Stomach (tissue), 9 donors: ENCODE results near the gene ANO7. TPM values are rescaled to one million over a fixed set of nuclear protein-coding genes. Genes with fewer than 3 reads are reported as not detected.

ENCODE experiments used
- DNase-seq, 2 donors: peaks; one replicate each; pipeline versions ENCODE4 v3.0.0 to v3.0.0-alpha.2; 2013 to 2019
- H3K27ac ChIP-seq, 5 donors: fragments of 200-600 bp in 4 of 5; sonication (generic) in 4 of 5; one replicate each; pipeline ENCODE4 v1.5.1; 2013 to 2019; ENCODE audit warnings: mild to moderate bottlenecking in 1 of 5, moderate library complexity in 1 of 5
- H3K27me3 ChIP-seq, 3 donors: fragments of 200-600 bp; sonication (generic); one replicate each; pipeline ENCODE4 v1.5.1; 2017 to 2019; ENCODE audit warnings: mixed run types in 1 of 3
- H3K36me3 ChIP-seq, 4 donors: fragments of 200-600 bp; sonication (generic); 1 replicate in 3 of 4; 2 replicates in 1 of 4; pipeline ENCODE4 v1.5.1; 2016 to 2019
- H3K4me1 ChIP-seq, 4 donors: fragments of 200-600 bp; sonication (generic); one replicate each; pipeline ENCODE4 v1.5.1; 2016 to 2019
- H3K4me3 ChIP-seq, 4 donors: fragments of 200-600 bp; sonication (generic) in 3 of 4; one replicate each; pipeline ENCODE4 v1.5.1; 2016 to 2019; ENCODE audit warnings: mild to moderate bottlenecking in 1 of 4
- H3K9me3 ChIP-seq, 4 donors: fragments of 200-600 bp; sonication (generic); one replicate each; pipeline ENCODE4 v1.5.1; 2016 to 2019
- CTCF ChIP-seq, 7 experiments: fragments of 450-650 bp in 4 of 7; fragments of 200-600 bp in 3 of 7; sonication (generic) in 3 of 7; IDR thresholded peaks; one replicate each; pipeline ENCODE4 v1.5.1; 2016 to 2019; ENCODE audit warnings: antibody characterized with exemption in 7 of 7, control low read depth in 2 of 7, mild to moderate bottlenecking in 1 of 7
- EP300 ChIP-seq: sonication (generic); formaldehyde crosslinking; IDR thresholded peaks from one replicate; pipeline ENCODE4 v1.6.1; 2017; ENCODE audit warnings: antibody characterized with exemption
- POLR2A ChIP-seq, 4 donors: fragments of 450-650 bp; IDR thresholded peaks; one replicate each; pipeline ENCODE4 v1.6.1; 2016; ENCODE audit warnings: antibody characterized with exemption in 4 of 4, control low read depth in 2 of 4, mild to moderate bottlenecking in 1 of 4, moderate library complexity in 1 of 4
- POLR2AphosphoS5 ChIP-seq, 3 donors: sonication (generic); formaldehyde crosslinking; IDR thresholded peaks; one replicate each; pipeline ENCODE4 v1.6.1; 2016; ENCODE audit warnings: antibody characterized with exemption in 3 of 3
- WGBS, 5 donors: extraction: QIAGEN DNeasy Blood & Tissue Kit in 3 of 5; methylation state at CpG; one replicate each; pipeline versions ENCODE4 v1.1.5 to v1.1.7; 2013 to 2018; 5-methylcytosine and 5-hydroxymethylcytosine counted together
- intact Hi-C: fragments of 100-400 bp; cut with DNase I; formaldehyde crosslinking; loops from one replicate; pipeline ENCODE4 v1.15.1; 2023; ENCODE audit warnings: low total_unique reads
- polyA plus RNA-seq, 3 donors: library from polyadenylated mRNA; stranded (reverse); fragments of 200-250 nt; gene quantifications; one replicate each; pipeline ENCODE4 v1.2.3, GENCODE V29; 2013
- total RNA-seq, 5 donors: library from RNA; depleted of rRNA; stranded (reverse); fragments of >200 nt; gene quantifications; one replicate each; pipeline versions ENCODE4 v1.1.0 to v1.2.3, GENCODE V29; 2014 to 2016
- donor health status: healthy with polysubstance abuse.
- donor health status: Bipolar disorder and iron deficiency.
- donor health status: healthy.

Gene ANO7
- total and polyA plus RNA-seq, 8 donors = 0.48 to 138 (median 5.6) TPM

GRCh38 chr2:241201445-241202267 is 13.2 kb downstream of the ANO7 start:
- TF ChIP-seq CTCF (IDR thresholded peaks at IDR 0.05) (no peak), POLR2A (IDR thresholded peaks at IDR 0.05) (no peak), POLR2AphosphoS5 (IDR thresholded peaks at IDR 0.05) (no peak), EP300 (no peak)
- Histone ChIP-seq H3K36me3 (peaks cover 0 to 6% (median 0%) of the 10 kb centered on the region in 4 donors), H3K4me3 (no peak overlapping the region), H3K27me3 (no peaks in the 10 kb centered on the region), H3K9me3 (no peaks in the 10 kb centered on the region), H3K27ac (no peak overlapping the region), H3K4me1 (no peaks in the 10 kb centered on the region)
- 78 to 85% (median 84%) methylated on average over 13 to 24 of the region's 24 CpGs for WGBS, 5 donors
- no peak for DNase-seq
- intact Hi-C loops = no loop called here

GRCh38 chr2:241202268-241202585 is 13.8 kb downstream of the ANO7 start:
- Histone ChIP-seq H3K9me3 (no peaks in the 10 kb centered on the region), H3K27ac (no peak overlapping the region), H3K36me3 (peaks cover 0 to 6% (median 0%) of the 10 kb centered on the region in 4 donors), H3K4me3 (no peak overlapping the region), H3K4me1 (no peaks in the 10 kb centered on the region), H3K27me3 (no peaks in the 10 kb centered on the region)
- DNase-seq = no peak
- intact Hi-C loops = no loop called here
- WGBS, 5 donors = 87 to 91% (median 89%) methylated on average over 4 to 15 of the region's 15 CpGs
- TF ChIP-seq POLR2AphosphoS5 (IDR thresholded peaks at IDR 0.05) (no peak), EP300 (no peak), CTCF (IDR thresholded peaks at IDR 0.05) (no peak), POLR2A (IDR thresholded peaks at IDR 0.05) (no peak)

- Histone ChIP-seq H3K27ac (no peak overlapping the region), H3K27me3 (no peaks in the 10 kb centered on the region), H3K36me3 (peaks cover 0 to 6% (median 0%) of the 10 kb centered on the region in 4 donors), H3K4me1 (no peaks in the 10 kb centered on the region), H3K4me3 (no peak overlapping the region), H3K9me3 (no peaks in the 10 kb centered on the region)
- intact Hi-C loops = no loop called here
- TF ChIP-seq POLR2A (IDR thresholded peaks at IDR 0.05) (no peak), POLR2AphosphoS5 (IDR thresholded peaks at IDR 0.05) (no peak), CTCF (IDR thresholded peaks at IDR 0.05) (no peak), EP300 (no peak)
- no peak for DNase-seq
- 89 to 96% (median 93%) methylated on average over 7 to 9 of the region's 9 CpGs for WGBS, 5 donors
Observed at GRCh38 chr2:241202681-241203080, 14.2 kb downstream of the ANO7 start.

- H3K36me3 ChIP-seq = peaks cover 0 to 6% (median 0%) of the 10 kb centered on the region in 4 donors
- no peak for TF ChIP-seq POLR2A (IDR thresholded peaks at IDR 0.05)
- TF ChIP-seq POLR2AphosphoS5 (IDR thresholded peaks at IDR 0.05) = no peak
- no peak overlapping the region for H3K27ac ChIP-seq
- no peak for DNase-seq
- H3K4me1 ChIP-seq = no peaks in the 10 kb centered on the region
- H3K27me3 ChIP-seq = no peaks in the 10 kb centered on the region
- 89 to 95% (median 92%) methylated on average over 18 to 27 of the region's 27 CpGs for WGBS, 5 donors
- no peaks in the 10 kb centered on the region for H3K9me3 ChIP-seq
- no peak overlapping the region for H3K4me3 ChIP-seq
- intact Hi-C loops = no loop called here
Observed at GRCh38 chr2:241203218-241204009, 14.9 kb downstream of the ANO7 start.
